HL-60/S4 (cell line): ENCODE measurements around the gene STKLD1.
"Not testable (repeated sequence)": the region's sequence is repeated elsewhere in the genome, so short reads cannot be mapped to it uniquely, and the experiment has no call there.

Source experiments
- in situ Hi-C: fragments of 300-500 bp; cut with MboI; formaldehyde crosslinking; loops from 2 replicates; pipeline ENCODE4 v1.14.3; 2022; ENCODE audit warnings: low sequenced_read_pairs

Gene STKLD1

GRCh38 chr9:133436681-133437080 lies 60.5 kb downstream of the STKLD1 start:
- in situ Hi-C loops: no loop called here

GRCh38 chr9:133437753-133438531 lies 61.8 kb downstream of the STKLD1 start:
- in situ Hi-C loops: no loop called here

GRCh38 chr9:133439337-133439736 lies 63.2 kb downstream of the STKLD1 start:
- in situ Hi-C loops: no loop called here

- in situ Hi-C loops: no loop called here
Observed at GRCh38 chr9:133440874-133441273, 64.7 kb downstream of the STKLD1 start.

GRCh38 chr9:133441571-133441970 lies 65.4 kb downstream of the STKLD1 start:
- in situ Hi-C loops: no loop called here

- in situ Hi-C loops: no loop called here
Observed at GRCh38 chr9:133443248-133443647, 67.1 kb downstream of the STKLD1 start.

- in situ Hi-C loops: no loop called here
Observed at GRCh38 chr9:133443982-133444381, 67.8 kb downstream of the STKLD1 start.

GRCh38 chr9:133445293-133445969 lies 69.3 kb downstream of the STKLD1 start:
- in situ Hi-C loops: no loop called here

GRCh38 chr9:133448487-133448972 lies 72.4 kb downstream of the STKLD1 start:
- in situ Hi-C loops: no loop called here

GRCh38 chr9:133449760-133450159 lies 73.6 kb downstream of the STKLD1 start:
- in situ Hi-C loops: no loop called here

- in situ Hi-C loops: not testable (repeated sequence)
Observed at GRCh38 chr9:133451865-133452264, 75.7 kb downstream of the STKLD1 start.

GRCh38 chr9:133452562-133452961 lies 76.4 kb downstream of the STKLD1 start:
- in situ Hi-C loops: no loop called here

- in situ Hi-C loops: no loop called here
Observed at GRCh38 chr9:133453651-133454050, 77.5 kb downstream of the STKLD1 start.

GRCh38 chr9:133454325-133454724 lies 78.2 kb downstream of the STKLD1 start:
- in situ Hi-C loops: no loop called here

- in situ Hi-C loops: no loop called here
Observed at GRCh38 chr9:133454943-133455673, 78.9 kb downstream of the STKLD1 start.
